Keratinocyte (primary cell): ENCODE data around the gene FHAD1. TPM values are rescaled to one million over a fixed set of nuclear protein-coding genes. Genes with fewer than 3 reads are reported as not detected.

ENCODE experiments used
- DNase-seq: peaks from one replicate; pipeline ENCODE4 v3.0.0-alpha.2; 2011; ENCODE audit warnings: low read depth, missing footprints, low spot score
- FAIRE-seq: peaks from 2 replicates; lab custom pipeline; 2011; peaks lifted over from hg19 to GRCh38; lab: Jason Lieb, UNC
- H2AFZ ChIP-seq: 2 replicates; pipeline ENCODE4 v1.6.0; 2012; ENCODE audit warnings: low read length, control low read depth, inconsistent platforms; ENCODE audit not compliant: control insufficient read depth
- H3K27ac ChIP-seq: 2 replicates; pipeline ENCODE4 v1.5.1; 2011; ENCODE audit warnings: low read length; ENCODE audit not compliant: control insufficient read depth, insufficient read depth
- H3K27me3 ChIP-seq: 3 replicates; pipeline ENCODE4 v1.6.0; 2011; ENCODE audit warnings: low read length; ENCODE audit not compliant: control insufficient read depth, insufficient read depth; ENCODE audit errors: extremely low read depth
- H3K36me3 ChIP-seq, 2 experiments: 2 replicates in 1 of 2; 3 replicates in 1 of 2; pipeline ENCODE4 v1.5.1; 2011; ENCODE audit warnings: low read length in 2 of 2, mild to moderate bottlenecking in 1 of 2; ENCODE audit not compliant: control insufficient read depth in 2 of 2, insufficient read depth in 2 of 2; ENCODE audit errors: extremely low read depth in 1 of 2
- H3K4me1 ChIP-seq: 3 replicates; pipeline ENCODE4 v1.5.1; 2011; ENCODE audit warnings: low read length; ENCODE audit not compliant: control insufficient read depth, insufficient read depth; ENCODE audit errors: extremely low read depth
- H3K4me2 ChIP-seq: 3 replicates; pipeline ENCODE4 v1.6.0; 2011; ENCODE audit warnings: low read depth, low read length; ENCODE audit not compliant: control insufficient read depth, insufficient read depth; ENCODE audit errors: extremely low read depth
- H3K4me3 ChIP-seq, 3 experiments: fragments of 200-600 bp in 1 of 3; sonication (generic) in 1 of 3; 2 replicates in 2 of 3; 3 replicates in 1 of 3; pipeline ENCODE4 v1.5.1; 2011 to 2016; ENCODE audit warnings: low read length in 3 of 3, mild to moderate bottlenecking in 3 of 3, control low read depth in 2 of 3, inconsistent platforms in 1 of 3, low read depth in 1 of 3, mixed read lengths in 1 of 3, mixed run types in 1 of 3, moderate library complexity in 1 of 3; ENCODE audit not compliant: control insufficient read depth in 2 of 3, insufficient read depth in 2 of 3; ENCODE audit errors: extremely low read depth in 1 of 3
- H3K79me2 ChIP-seq: 2 replicates; pipeline ENCODE4 v1.6.0; 2012; ENCODE audit warnings: low read length; ENCODE audit not compliant: control insufficient read depth, insufficient read depth
- H3K9ac ChIP-seq: 3 replicates; pipeline ENCODE4 v1.6.0; 2011; ENCODE audit warnings: low read length; ENCODE audit not compliant: control insufficient read depth, insufficient read depth; ENCODE audit errors: extremely low read depth
- H3K9me1 ChIP-seq: 3 replicates; pipeline ENCODE4 v1.6.0; 2011; ENCODE audit warnings: low read length; ENCODE audit not compliant: control insufficient read depth, insufficient read depth; ENCODE audit errors: extremely low read depth
- H3K9me3 ChIP-seq: 2 replicates; pipeline ENCODE4 v1.5.1; 2012; ENCODE audit warnings: low read depth, low read length; ENCODE audit not compliant: control insufficient read depth
- H4K20me1 ChIP-seq: 3 replicates; pipeline ENCODE4 v1.6.0; 2011; ENCODE audit warnings: low read length; ENCODE audit not compliant: control insufficient read depth, insufficient read depth; ENCODE audit errors: extremely low read depth
- EZH2 ChIP-seq: IDR thresholded peaks from one replicate; pipeline ENCODE4 v1.6.1; 2012; ENCODE audit warnings: inconsistent platforms, mild to moderate bottlenecking, low read length, moderate library complexity
- dilution Hi-C: fragments of 300-500 bp; cut with MboI; formaldehyde crosslinking; loops from one replicate; pipeline ENCODE4 v1.7.0; 2020; ENCODE audit warnings: low sequenced_read_pairs; ENCODE audit not compliant: extremely low pct_ligation_motif_present
- polyA plus RNA-seq, 5 experiments: library from polyadenylated mRNA; depleted of rRNA in 3 of 5; stranded (reverse) in 3 of 5; stranded (forward) in 1 of 5; unstranded in 1 of 5; fragments of >200 nt; gene quantifications; 1 replicate in 1 of 5; 2 replicates in 3 of 5; 3 replicates in 1 of 5; pipeline versions ENCODE4 v1.2.1 to v1.2.3, GENCODE V29; 2011 to 2012; ENCODE audit warnings: missing spikeins in 2 of 5, low read depth in 1 of 5, low replicate concordance in 1 of 5
- TF ChIP-seq, protein P1 (sequence below), 3 experiments: IDR thresholded peaks in 1 of 3; conservative IDR thresholded peaks in 1 of 3; optimal IDR thresholded peaks in 1 of 3; 2 replicates in 2 of 3; 3 replicates in 1 of 3; pipeline versions ENCODE3 to v1.5.1; 2011; ENCODE audit warnings: low read length in 3 of 3, mild to moderate bottlenecking in 3 of 3, moderate library complexity in 2 of 3, control low read depth in 1 of 3, inconsistent platforms in 1 of 3; ENCODE audit not compliant: insufficient read depth in 2 of 3; ENCODE audit errors: extremely low read depth in 1 of 3

Gene FHAD1
- polyA plus RNA-seq, 1 donor (not counting 4 experiments of a cell fraction or from before 2014, with no cell fraction given): 0.09 TPM

DNA sequence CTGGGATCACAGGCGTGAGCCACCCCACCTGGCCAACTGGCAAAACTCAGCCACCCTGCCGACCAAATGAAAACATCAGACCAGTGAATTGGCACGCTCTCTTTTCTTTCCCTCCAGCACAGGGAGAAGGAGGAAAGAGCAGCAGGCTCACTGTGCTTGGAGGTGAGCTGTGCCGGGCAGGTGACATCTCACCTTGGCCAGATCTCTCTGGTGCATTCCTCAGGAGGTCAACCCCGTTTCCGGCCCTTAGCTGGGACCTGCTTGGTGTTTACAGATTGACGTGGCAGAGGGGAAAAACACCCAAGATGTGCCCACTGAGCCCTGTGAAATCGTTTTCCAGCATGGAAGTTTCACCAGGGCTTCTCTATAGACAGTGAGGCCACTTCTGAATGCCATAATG, 48.3 kb upstream of the FHAD1 start:
- Histone ChIP-seq H3K27me3 (no peaks in the 10 kb centered on the region), H3K9me1 (peaks cover 2% of the 10 kb centered on the region), H3K36me3 (peaks cover 6 to 9% of the 10 kb centered on the region in 2 experiments), H3K4me1 (peaks cover 27% of the 10 kb centered on the region), H3K9ac (no peak overlapping the region), H3K4me2 (no peak overlapping the region), H3K79me2 (peaks cover 32% of the 10 kb centered on the region), H3K27ac (no peak overlapping the region), H4K20me1 (peaks cover 14% of the 10 kb centered on the region), H3K4me3 (no peak overlapping the region), H2AFZ (no peak overlapping the region), H3K9me3 (no peaks in the 10 kb centered on the region)
- TF ChIP-seq, protein P1, sequence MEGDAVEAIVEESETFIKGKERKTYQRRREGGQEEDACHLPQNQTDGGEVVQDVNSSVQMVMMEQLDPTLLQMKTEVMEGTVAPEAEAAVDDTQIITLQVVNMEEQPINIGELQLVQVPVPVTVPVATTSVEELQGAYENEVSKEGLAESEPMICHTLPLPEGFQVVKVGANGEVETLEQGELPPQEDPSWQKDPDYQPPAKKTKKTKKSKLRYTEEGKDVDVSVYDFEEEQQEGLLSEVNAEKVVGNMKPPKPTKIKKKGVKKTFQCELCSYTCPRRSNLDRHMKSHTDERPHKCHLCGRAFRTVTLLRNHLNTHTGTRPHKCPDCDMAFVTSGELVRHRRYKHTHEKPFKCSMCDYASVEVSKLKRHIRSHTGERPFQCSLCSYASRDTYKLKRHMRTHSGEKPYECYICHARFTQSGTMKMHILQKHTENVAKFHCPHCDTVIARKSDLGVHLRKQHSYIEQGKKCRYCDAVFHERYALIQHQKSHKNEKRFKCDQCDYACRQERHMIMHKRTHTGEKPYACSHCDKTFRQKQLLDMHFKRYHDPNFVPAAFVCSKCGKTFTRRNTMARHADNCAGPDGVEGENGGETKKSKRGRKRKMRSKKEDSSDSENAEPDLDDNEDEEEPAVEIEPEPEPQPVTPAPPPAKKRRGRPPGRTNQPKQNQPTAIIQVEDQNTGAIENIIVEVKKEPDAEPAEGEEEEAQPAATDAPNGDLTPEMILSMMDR (optimal IDR thresholded peaks at IDR 0.05 in 1 of 3, IDR thresholded peaks at IDR 0.05 in 1 of 3, conservative IDR thresholded peaks at IDR 0.05 in 1 of 3; ENCODE audit: extremely low read depth in 1 of 3, insufficient read depth in 2 of 3, low read length in 3 of 3): no peak
- no peak for TF ChIP-seq EZH2
- FAIRE-seq (no peak), DNase-seq (no peak)
- dilution Hi-C loops: no loop called here

DNA sequence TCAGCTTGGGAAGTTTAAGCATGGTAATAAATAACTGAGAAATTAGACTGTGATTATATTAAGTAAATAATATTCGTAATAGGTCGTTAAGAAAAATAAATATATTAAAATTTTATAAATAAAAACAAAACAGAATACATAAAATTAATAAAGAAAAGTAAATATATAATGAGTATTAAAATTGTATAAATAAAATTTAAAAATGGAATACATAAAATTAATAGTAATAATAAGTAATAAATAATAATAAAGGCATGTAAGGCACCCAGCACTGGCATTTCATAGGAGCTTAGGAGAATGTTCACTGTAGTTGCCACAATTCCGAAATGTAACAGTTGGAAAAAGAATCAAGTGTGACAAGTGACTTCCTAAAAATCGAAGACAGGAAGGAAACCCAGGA, 45.8 kb upstream of the FHAD1 start:
- H3K79me2 ChIP-seq: peaks cover 23% of the 10 kb centered on the region
- DNase-seq: no peak
- no peak for TF ChIP-seq EZH2
- TF ChIP-seq, protein P1 (optimal IDR thresholded peaks at IDR 0.05 in 1 of 3, IDR thresholded peaks at IDR 0.05 in 1 of 3, conservative IDR thresholded peaks at IDR 0.05 in 1 of 3; ENCODE audit: extremely low read depth in 1 of 3, insufficient read depth in 2 of 3, low read length in 3 of 3): no peak
- dilution Hi-C loops: no loop called here
- peaks cover 8% of the 10 kb centered on the region for H4K20me1 ChIP-seq
- no peak for FAIRE-seq
- no peak overlapping the region for H2AFZ ChIP-seq
- peaks cover 24% of the 10 kb centered on the region for H3K4me1 ChIP-seq
- no peaks in the 10 kb centered on the region for H3K9me3 ChIP-seq
- H3K27ac ChIP-seq: peak overlapping the region; percentile 63
- H3K4me2 ChIP-seq: peak overlapping the region; percentile 56
- no peaks in the 10 kb centered on the region for H3K9me1 ChIP-seq
- H3K27me3 ChIP-seq: no peaks in the 10 kb centered on the region
- H3K9ac ChIP-seq: no peak overlapping the region
- peaks cover 4 to 7% of the 10 kb centered on the region in 2 experiments for H3K36me3 ChIP-seq
- no peak overlapping the region for H3K4me3 ChIP-seq
